Sigmoid colon (tissue), 4 donors: ENCODE measurements around the gene CACNA1C.

Experiments used
- EP300 ChIP-seq, 4 donors: sonication (generic); formaldehyde crosslinking; IDR thresholded peaks; one replicate each; pipeline ENCODE4 v1.6.1; 2017; ENCODE audit warnings: antibody characterized with exemption in 4 of 4
- POLR2A ChIP-seq, 2 donors: fragments of 450-650 bp; IDR thresholded peaks; one replicate each; pipeline ENCODE4 v1.6.1; 2016; ENCODE audit warnings: antibody characterized with exemption in 2 of 2, mild to moderate bottlenecking in 2 of 2, moderate library complexity in 2 of 2
- POLR2AphosphoS5 ChIP-seq, 4 donors: sonication (generic); formaldehyde crosslinking; IDR thresholded peaks; one replicate each; pipeline ENCODE4 v1.6.1; 2017; ENCODE audit warnings: antibody characterized with exemption in 4 of 4
- TF ChIP-seq, protein P1 (sequence below), 4 experiments: fragments of 450-650 bp in 3 of 4; fragments of 200-600 bp in 1 of 4; IDR thresholded peaks; one replicate each; pipeline ENCODE4 v1.5.1; 2016 to 2019; ENCODE audit warnings: antibody characterized with exemption in 4 of 4, mild to moderate bottlenecking in 3 of 4, moderate library complexity in 2 of 4

DNA sequence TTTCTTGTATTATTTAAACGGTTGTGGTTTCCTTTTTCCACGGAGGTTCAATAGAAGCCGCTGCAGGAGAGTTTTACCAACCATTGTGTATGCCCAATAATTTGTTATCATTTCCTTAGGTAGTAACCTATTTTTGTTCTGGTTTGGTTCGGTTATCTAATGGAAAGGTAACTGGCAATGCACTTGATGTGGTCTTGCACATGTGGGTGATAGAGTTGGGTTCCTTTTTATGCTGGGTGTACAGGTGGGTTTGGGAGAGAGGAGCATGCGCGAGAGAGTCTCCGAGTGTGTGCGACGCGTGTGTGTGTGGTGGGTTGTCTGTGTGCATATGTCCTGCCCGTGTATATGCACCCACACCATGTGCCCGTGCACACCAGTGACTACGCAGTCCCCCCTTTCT lies 639.3 kb downstream of the CACNA1C start:
- TF ChIP-seq, protein P1, sequence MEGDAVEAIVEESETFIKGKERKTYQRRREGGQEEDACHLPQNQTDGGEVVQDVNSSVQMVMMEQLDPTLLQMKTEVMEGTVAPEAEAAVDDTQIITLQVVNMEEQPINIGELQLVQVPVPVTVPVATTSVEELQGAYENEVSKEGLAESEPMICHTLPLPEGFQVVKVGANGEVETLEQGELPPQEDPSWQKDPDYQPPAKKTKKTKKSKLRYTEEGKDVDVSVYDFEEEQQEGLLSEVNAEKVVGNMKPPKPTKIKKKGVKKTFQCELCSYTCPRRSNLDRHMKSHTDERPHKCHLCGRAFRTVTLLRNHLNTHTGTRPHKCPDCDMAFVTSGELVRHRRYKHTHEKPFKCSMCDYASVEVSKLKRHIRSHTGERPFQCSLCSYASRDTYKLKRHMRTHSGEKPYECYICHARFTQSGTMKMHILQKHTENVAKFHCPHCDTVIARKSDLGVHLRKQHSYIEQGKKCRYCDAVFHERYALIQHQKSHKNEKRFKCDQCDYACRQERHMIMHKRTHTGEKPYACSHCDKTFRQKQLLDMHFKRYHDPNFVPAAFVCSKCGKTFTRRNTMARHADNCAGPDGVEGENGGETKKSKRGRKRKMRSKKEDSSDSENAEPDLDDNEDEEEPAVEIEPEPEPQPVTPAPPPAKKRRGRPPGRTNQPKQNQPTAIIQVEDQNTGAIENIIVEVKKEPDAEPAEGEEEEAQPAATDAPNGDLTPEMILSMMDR (IDR thresholded peaks at IDR 0.05), result no peak
- TF ChIP-seq EP300 (IDR thresholded peaks at IDR 0.05) (no peak), POLR2AphosphoS5 (IDR thresholded peaks at IDR 0.05) (no peak), POLR2A (IDR thresholded peaks at IDR 0.05) (no peak)
